Psoas muscle (tissue), 8 donors: ENCODE data around the gene KCNK16. TPM values are rescaled to one million over a fixed set of nuclear protein-coding genes. Genes with fewer than 3 reads are reported as not detected.

Experiments used
- ATAC-seq, 4 donors: fragments of 200-7000 bp; cut with Tn5 transposase; one replicate each; pipeline ENCODE4 v1.9.1; 2020; ENCODE audit warnings: moderate library complexity in 3 of 4, mild to moderate bottlenecking in 2 of 4
- DNase-seq, 2 donors: peaks; one replicate each; pipeline ENCODE4 v3.0.0-alpha.2; 2020
- H3K27ac ChIP-seq: fragments of 200-600 bp; one replicate; pipeline ENCODE4 v1.8.0; 2022
- H3K27me3 ChIP-seq, 3 donors: fragments of 200-600 bp in 1 of 3; one replicate each; pipeline versions ENCODE4 v1.6.1 to v1.8.0; 2013 to 2022; ENCODE audit warnings: low read length in 2 of 3, mild to moderate bottlenecking in 2 of 3, moderate library complexity in 1 of 3; ENCODE audit not compliant: insufficient read depth in 3 of 3
- H3K36me3 ChIP-seq, 2 donors: fragments of 200-600 bp in 1 of 2; one replicate each; pipeline versions ENCODE4 v1.6.1 to v1.8.0; 2013 to 2022; ENCODE audit warnings: low read depth in 1 of 2, mild to moderate bottlenecking in 1 of 2, moderate library complexity in 1 of 2; ENCODE audit not compliant: insufficient read depth in 1 of 2
- H3K4me1 ChIP-seq: fragments of 200-600 bp; one replicate; pipeline ENCODE4 v1.8.0; 2022
- H3K4me3 ChIP-seq: fragments of 200-600 bp; one replicate; pipeline ENCODE4 v1.8.0; 2022; ENCODE audit warnings: mild to moderate bottlenecking
- H3K9me3 ChIP-seq: fragments of 200-600 bp; one replicate; pipeline ENCODE4 v1.8.0; 2022
- WGBS, 3 donors: extraction: QIAGEN DNeasy Blood & Tissue Kit; methylation state at CpG; one replicate each; pipeline versions ENCODE4 v1.1.6 to v1.1.7; 2013; 5-methylcytosine and 5-hydroxymethylcytosine counted together
- intact Hi-C, 2 donors: fragments of 100-400 bp; cut with DNase I; formaldehyde crosslinking; loops; one replicate each; pipeline versions ENCODE4 v1.11.0 to v1.14.2; 2022
- polyA plus RNA-seq, 3 donors: library from polyadenylated mRNA; stranded (reverse); fragments of 200-250 nt; gene quantifications; one replicate each; pipeline ENCODE4 v1.2.3, GENCODE V29; 2013
- total RNA-seq, 4 donors: library from RNA; stranded (reverse); fragmentation: NEBNext Ultra II Directional in 2 of 4; extraction: Animal tissue kit (Norgen Biotek cat#: 25700) in 2 of 4; gene quantifications; one replicate each; pipeline versions ENCODE4 v1.2.1 to v1.2.4, GENCODE V29; 2021 to 2023
- TF ChIP-seq, protein P1 (sequence below): fragments of 200-600 bp; IDR thresholded peaks from one replicate; pipeline ENCODE4 v1.8.0; 2022; ENCODE audit warnings: antibody characterized with exemption
- donor health status: healthy with polysubstance abuse.
- donor health status: DM: no; HTN: no; CAD: no; lungs with moderate emphysema.
- donor health status: Bipolar disorder and iron deficiency.
- donor health status: healthy.
- donor health status: DM: yes; HTN: yes; CAD: no.
- donor health status: DM: no; HTN: no; CAD: no.
- donor health status: DM: no; HTN: no; CAD: no.
- donor health status: DM: yes; HTN: yes; CAD: no.

Gene KCNK16
- total and polyA plus RNA-seq, 7 donors = not detected

DNA sequence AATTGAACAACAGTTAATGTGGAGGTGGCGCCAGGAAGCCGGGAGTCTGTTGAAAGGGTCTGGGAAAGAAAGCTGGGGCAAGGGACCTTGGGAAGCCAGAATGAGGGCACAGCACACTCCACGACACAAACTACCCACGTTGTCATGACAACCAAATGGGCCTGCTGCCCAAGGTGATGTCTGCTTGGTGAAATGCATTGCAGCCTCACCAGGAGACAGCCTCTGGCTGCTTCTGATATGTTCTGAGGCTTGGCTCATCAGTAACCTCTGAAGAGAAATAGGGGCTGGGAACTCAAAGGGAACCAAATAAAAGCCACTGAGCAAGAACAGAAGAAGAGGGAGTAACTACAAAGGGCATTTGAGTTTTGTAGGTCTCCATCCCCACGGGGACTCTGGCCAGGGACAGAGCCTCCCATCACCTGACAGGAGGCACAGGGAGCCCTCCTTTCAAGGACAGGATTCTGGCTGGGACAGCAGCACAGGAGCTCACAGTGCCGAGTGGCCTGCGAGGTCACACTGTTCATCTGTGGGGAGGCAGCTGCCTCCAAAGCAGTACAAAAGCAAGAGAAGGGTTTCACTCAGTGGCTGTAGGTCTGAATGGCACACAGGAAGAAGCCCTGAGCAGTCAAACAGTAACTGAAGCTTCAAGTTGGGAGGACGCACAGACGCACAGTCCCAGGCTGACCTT is 44.6 kb upstream of the KCNK16 start:
- TF ChIP-seq, protein P1, sequence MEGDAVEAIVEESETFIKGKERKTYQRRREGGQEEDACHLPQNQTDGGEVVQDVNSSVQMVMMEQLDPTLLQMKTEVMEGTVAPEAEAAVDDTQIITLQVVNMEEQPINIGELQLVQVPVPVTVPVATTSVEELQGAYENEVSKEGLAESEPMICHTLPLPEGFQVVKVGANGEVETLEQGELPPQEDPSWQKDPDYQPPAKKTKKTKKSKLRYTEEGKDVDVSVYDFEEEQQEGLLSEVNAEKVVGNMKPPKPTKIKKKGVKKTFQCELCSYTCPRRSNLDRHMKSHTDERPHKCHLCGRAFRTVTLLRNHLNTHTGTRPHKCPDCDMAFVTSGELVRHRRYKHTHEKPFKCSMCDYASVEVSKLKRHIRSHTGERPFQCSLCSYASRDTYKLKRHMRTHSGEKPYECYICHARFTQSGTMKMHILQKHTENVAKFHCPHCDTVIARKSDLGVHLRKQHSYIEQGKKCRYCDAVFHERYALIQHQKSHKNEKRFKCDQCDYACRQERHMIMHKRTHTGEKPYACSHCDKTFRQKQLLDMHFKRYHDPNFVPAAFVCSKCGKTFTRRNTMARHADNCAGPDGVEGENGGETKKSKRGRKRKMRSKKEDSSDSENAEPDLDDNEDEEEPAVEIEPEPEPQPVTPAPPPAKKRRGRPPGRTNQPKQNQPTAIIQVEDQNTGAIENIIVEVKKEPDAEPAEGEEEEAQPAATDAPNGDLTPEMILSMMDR = no peak
- Histone ChIP-seq H3K36me3 (no peaks in the 10 kb centered on the region), H3K4me3 (no peak overlapping the region), H3K27ac (no peak overlapping the region), H3K4me1 (no peaks in the 10 kb centered on the region), H3K27me3 (no peaks in the 10 kb centered on the region), H3K9me3 (no peaks in the 10 kb centered on the region)
- intact Hi-C loops = loop anchor here in 1 of 2 donors (10.0 kb wide), 1 partner anchor 948 kb away; no protein-coding TSS in a partner anchor
- DNase-seq = no peak
- ATAC-seq = no peak
- WGBS, 3 donors = 70 to 76% (median 74%) methylated on average over 9 of the region's 9 CpGs

DNA sequence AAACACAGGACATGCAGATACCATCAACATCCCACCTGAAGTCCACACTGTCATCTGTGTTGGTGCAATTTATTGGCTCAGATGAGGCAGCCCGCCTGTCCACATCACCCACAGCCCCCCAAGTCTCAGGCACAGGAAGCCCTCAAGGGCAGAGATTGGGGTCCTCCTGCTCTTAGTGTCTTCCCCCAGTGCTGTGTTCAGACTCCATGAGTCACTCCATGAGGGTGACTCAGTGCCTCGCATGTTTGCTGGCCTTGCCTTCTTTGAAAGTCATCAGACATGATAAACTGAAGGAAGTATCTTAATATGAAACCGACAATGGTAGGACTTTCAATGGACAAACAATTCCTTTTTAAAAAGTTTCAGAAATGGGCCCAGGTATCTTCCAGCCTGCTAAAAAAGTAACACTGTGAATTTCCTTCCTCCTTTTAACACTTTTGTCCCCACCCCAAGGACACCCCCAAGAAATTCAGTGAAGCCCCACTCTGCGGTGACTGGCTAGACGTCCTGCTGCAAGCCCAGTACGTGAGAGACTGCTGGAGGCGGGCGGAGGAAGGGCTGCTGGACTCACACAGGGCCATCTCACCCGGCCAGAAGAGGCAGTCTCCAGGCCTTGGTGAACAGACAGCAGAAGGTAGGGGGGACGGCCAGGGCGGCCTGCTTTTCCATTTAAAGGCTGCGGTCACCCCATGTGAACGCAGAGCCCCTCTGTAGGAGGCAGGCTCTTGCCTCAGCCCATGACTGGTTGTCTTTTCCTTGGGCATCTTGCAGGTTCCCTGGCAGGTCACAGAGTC is 43.0 kb upstream of the KCNK16 start:
- TF ChIP-seq, protein P1 = no peak
- intact Hi-C loops = loop anchor here in 1 of 2 donors (10.0 kb wide), 1 partner anchor 949 kb away; no protein-coding TSS in a partner anchor
- WGBS, 3 donors = 87 to 92% (median 90%) methylated on average over 13 of the region's 13 CpGs
- Histone ChIP-seq H3K36me3 (no peaks in the 10 kb centered on the region), H3K4me3 (no peak overlapping the region), H3K27me3 (no peaks in the 10 kb centered on the region), H3K27ac (no peak overlapping the region), H3K4me1 (no peaks in the 10 kb centered on the region), H3K9me3 (no peaks in the 10 kb centered on the region)
- ATAC-seq (no peak), DNase-seq (no peak)

DNA sequence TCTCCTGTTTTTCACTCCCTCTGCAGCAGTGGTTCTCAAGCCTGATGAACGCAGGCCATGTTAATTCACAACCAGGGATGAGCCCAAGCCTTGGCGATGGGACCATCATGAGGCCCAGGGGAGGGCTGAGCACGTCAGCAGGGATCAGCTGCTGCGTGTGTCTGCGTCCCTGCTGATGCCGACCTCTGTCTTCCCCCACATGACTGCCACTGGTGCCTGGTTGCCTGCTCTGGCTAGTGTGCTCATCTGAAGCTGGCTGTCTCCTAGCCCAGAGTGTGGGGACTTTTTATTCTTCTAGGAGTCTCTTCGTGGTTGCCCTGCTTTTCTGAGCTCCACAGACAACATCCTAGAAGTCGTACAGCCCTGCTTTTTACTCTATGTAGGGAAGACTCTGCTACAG is 40.8 kb upstream of the KCNK16 start:
- ATAC-seq (no peak), DNase-seq (no peak)
- H3K4me1 ChIP-seq = no peaks in the 10 kb centered on the region
- no peak overlapping the region for H3K4me3 ChIP-seq
- H3K9me3 ChIP-seq = no peaks in the 10 kb centered on the region
- intact Hi-C loops = loop anchor here in 1 of 2 donors (10.0 kb wide), 1 partner anchor 952 kb away; no protein-coding TSS in a partner anchor
- H3K27ac ChIP-seq = no peak overlapping the region
- 74 to 82% (median 77%) methylated on average over 8 of the region's 8 CpGs for WGBS, 3 donors
- TF ChIP-seq, protein P1 = no peak
- no peaks in the 10 kb centered on the region for H3K36me3 ChIP-seq
- no peaks in the 10 kb centered on the region for H3K27me3 ChIP-seq

DNA sequence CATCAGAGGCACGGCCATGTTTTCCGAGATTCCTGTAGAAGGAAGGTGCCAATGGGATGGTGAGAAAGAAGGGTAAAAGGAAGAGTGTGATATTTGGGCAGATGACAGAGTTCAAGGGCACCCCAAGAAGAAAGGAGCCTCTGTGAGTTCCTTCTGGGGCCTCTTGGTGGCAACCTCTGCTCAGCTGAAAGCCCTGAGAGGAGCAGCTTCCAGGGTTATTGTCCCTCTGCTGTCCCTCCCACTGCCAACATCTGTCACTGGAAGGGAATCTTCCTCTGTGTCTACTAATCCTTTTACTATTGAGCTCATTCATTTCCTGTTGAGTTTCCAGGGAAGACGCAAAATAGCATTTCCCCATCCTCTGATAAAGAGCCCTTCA is 40.0 kb upstream of the KCNK16 start:
- Histone ChIP-seq H3K4me1 (no peaks in the 10 kb centered on the region), H3K27me3 (no peaks in the 10 kb centered on the region), H3K9me3 (no peaks in the 10 kb centered on the region), H3K4me3 (no peak overlapping the region), H3K36me3 (no peaks in the 10 kb centered on the region), H3K27ac (no peak overlapping the region)
- TF ChIP-seq, protein P1 = no peak
- intact Hi-C loops = loop anchor here in 1 of 2 donors (10.0 kb wide), 1 partner anchor 952 kb away; no protein-coding TSS in a partner anchor
- no peak for DNase-seq
- ATAC-seq = peak in 2 of 4 donors; percentile 17 to 23
- 20 to 23% (median 22%) methylated on average over 3 of the region's 3 CpGs for WGBS, 3 donors
